ENCODE data around the gene ITGB1BP1. TPM values are rescaled to one million over a fixed set of nuclear protein-coding genes. Genes with fewer than 3 reads are reported as not detected.
A peak's percentile ranks its signal among the peaks of the same experiment; 100 is the strongest.

The ITGB1BP1 gene
- total and polyA plus RNA-seq, 2 of the 13 experiments (the other 11 are each of a cell fraction or from before 2014, with no cell fraction given), result 106 to 108 TPM

- no peak for TF ChIP-seq ZNF296 (CRISPR knock-in tag; conservative IDR thresholded peaks at IDR 0.05)
- no peak for TF ChIP-seq CREBL2 (CRISPR knock-in tag; IDR thresholded peaks at IDR 0.05; ENCODE audit: borderline replicate concordance)
- TF ChIP-seq LBX2 (CRISPR knock-in tag; IDR thresholded peaks at IDR 0.05; ENCODE audit: borderline replicate concordance), result no peak
- TF ChIP-seq CCDC6 (CRISPR knock-in tag; IDR thresholded peaks at IDR 0.05), result no peak
- peak; percentile 54; the same call in 1 of the 2 replicates for TF ChIP-seq IKZF5 (CRISPR knock-in tag; IDR thresholded peaks at IDR 0.05)
- 0 out of 2 replicates have a peak, but pooled peaks have one; percentile 51 for TF ChIP-seq ZMYM4 (CRISPR knock-in tag; IDR thresholded peaks at IDR 0.05)
- TF ChIP-seq POLR2G (IDR thresholded peaks at IDR 0.05; ENCODE audit: low read depth, low read length), result no peak
- no peak for TF ChIP-seq ZNF501 (CRISPR knock-in tag; IDR thresholded peaks at IDR 0.05)
- TF ChIP-seq ZNF274 (CRISPR knock-in tag; IDR thresholded peaks at IDR 0.05), result peak; percentile 6; the same call in 1 of the 2 replicates
- no peak for TF ChIP-seq GLI4 (CRISPR knock-in tag; IDR thresholded peaks at IDR 0.05; ENCODE audit: borderline replicate concordance)
- TF ChIP-seq ZNF430 (CRISPR knock-in tag; IDR thresholded peaks at IDR 0.05), result no peak
- TF ChIP-seq GLMP (CRISPR knock-in tag; IDR thresholded peaks at IDR 0.05; ENCODE audit: borderline replicate concordance), result no peak
- TF ChIP-seq ZNF318 (CRISPR knock-in tag; IDR thresholded peaks at IDR 0.05), result no peak
- TF ChIP-seq ZZZ3 (CRISPR knock-in tag; IDR thresholded peaks at IDR 0.05; ENCODE audit: borderline replicate concordance), result no peak
- no peak for TF ChIP-seq GPN1 (CRISPR knock-in tag; IDR thresholded peaks at IDR 0.05; ENCODE audit: borderline replicate concordance)
- no peak for TF ChIP-seq TCF12 (IDR thresholded peaks at IDR 0.05)
- TF ChIP-seq TCF12 (CRISPR knock-in tag; IDR thresholded peaks at IDR 0.05), result no peak
- no peak for TF ChIP-seq SNAPC2 (CRISPR knock-in tag; IDR thresholded peaks at IDR 0.05)
- TF ChIP-seq ZNF75D (CRISPR knock-in tag; IDR thresholded peaks at IDR 0.05; ENCODE audit: borderline replicate concordance), result no peak
These were observed 58.4 kb downstream of the ITGB1BP1 start (continued) for GRCh38 chr2:9364791-9365497.

All from HepG2 (cell line).